Subcutaneous abdominal adipose tissue (tissue), 5 donors: ENCODE data around the gene LILRA6.
"Not testable (repeated sequence)": the region's sequence is repeated elsewhere in the genome, so short reads cannot be mapped to it uniquely, and the experiment has no call there.

Source experiments
- H3K27ac ChIP-seq: one replicate; pipeline ENCODE4 v1.7.0; 2013; ENCODE audit warnings: low read depth, mild to moderate bottlenecking, inconsistent platforms, low read length, moderate library complexity
- H3K27me3 ChIP-seq, 5 donors: one replicate each; pipeline ENCODE4 v1.7.0; 2013; ENCODE audit warnings: low read length in 5 of 5, inconsistent platforms in 1 of 5; ENCODE audit not compliant: control insufficient read depth in 5 of 5, insufficient read depth in 4 of 5
- H3K36me3 ChIP-seq, 5 donors: one replicate each; pipeline ENCODE4 v1.7.0; 2013; ENCODE audit warnings: low read length in 5 of 5; ENCODE audit not compliant: control insufficient read depth in 5 of 5, insufficient read depth in 5 of 5
- H3K4me1 ChIP-seq, 5 donors: one replicate each; pipeline ENCODE4 v1.7.0; 2013; ENCODE audit warnings: low read length in 5 of 5, mild to moderate bottlenecking in 3 of 5, moderate library complexity in 1 of 5; ENCODE audit not compliant: control insufficient read depth in 5 of 5, insufficient read depth in 5 of 5
- H3K4me3 ChIP-seq, 5 donors: one replicate each; pipeline ENCODE4 v1.7.0; 2013; ENCODE audit warnings: low read length in 5 of 5, low read depth in 1 of 5
- H3K9ac ChIP-seq, 5 donors: one replicate each; pipeline ENCODE4 v1.7.0; 2013; ENCODE audit warnings: low read length in 5 of 5, mild to moderate bottlenecking in 4 of 5, moderate library complexity in 3 of 5
- H3K9me3 ChIP-seq, 5 donors: one replicate each; pipeline ENCODE4 v1.7.0; 2013; ENCODE audit warnings: low read length in 5 of 5; ENCODE audit not compliant: control insufficient read depth in 5 of 5
- donor health status: healthy.
- donor health status: healthy.
- donor health status: healthy.
- donor health status: healthy.
- donor health status: healthy.

LILRA6 gene

GRCh38 chr19:54219702-54220101 lies 22.9 kb downstream of the LILRA6 start:
- H3K27ac ChIP-seq, H3K4me1 ChIP-seq, H3K27me3 ChIP-seq, H3K9ac ChIP-seq, H3K9me3 ChIP-seq, H3K4me3 ChIP-seq: not testable (repeated sequence)
- peaks cover 0 to 21% (median 6%) of the 10 kb centered on the region in 5 donors for H3K36me3 ChIP-seq

- Histone ChIP-seq H3K36me3 (peaks cover 0 to 21% (median 6%) of the 10 kb centered on the region in 5 donors), H3K4me3 (no peak overlapping the region), H3K9ac (no peak overlapping the region), H3K27ac (no peak overlapping the region), H3K27me3 (peaks cover 0 to 7% (median 4%) of the 10 kb centered on the region in 5 donors), H3K4me1 (peaks cover 0 to 4% (median 0%) of the 10 kb centered on the region in 5 donors), H3K9me3 (no peaks in the 10 kb centered on the region)
These were observed 23.5 kb downstream of the LILRA6 start for GRCh38 chr19:54218960-54219661.

- Histone ChIP-seq H3K27me3 (peaks cover 0 to 6% (median 2%) of the 10 kb centered on the region in 5 donors), H3K9ac (no peak overlapping the region), H3K27ac (no peak overlapping the region), H3K36me3 (peaks cover 0 to 21% (median 6%) of the 10 kb centered on the region in 5 donors), H3K4me1 (peaks cover 0 to 2% (median 0%) of the 10 kb centered on the region in 5 donors), H3K9me3 (no peaks in the 10 kb centered on the region), H3K4me3 (no peak overlapping the region)
These were observed 24.3 kb downstream of the LILRA6 start for GRCh38 chr19:54218259-54218658.

GRCh38 chr19:54217517-54218247 lies 24.9 kb downstream of the LILRA6 start:
- H3K4me1 ChIP-seq, H3K27ac ChIP-seq, H3K9me3 ChIP-seq, H3K4me3 ChIP-seq, H3K27me3 ChIP-seq, H3K9ac ChIP-seq: not testable (repeated sequence)
- H3K36me3 ChIP-seq, result peaks cover 0 to 21% (median 6%) of the 10 kb centered on the region in 5 donors

- H3K36me3 ChIP-seq, result peaks cover 0 to 21% (median 6%) of the 10 kb centered on the region in 5 donors
- no peaks in the 10 kb centered on the region for H3K4me1 ChIP-seq
- no peak overlapping the region for H3K27ac ChIP-seq
- H3K4me3 ChIP-seq, result no peak overlapping the region
- H3K9me3 ChIP-seq, result no peaks in the 10 kb centered on the region
- no peak overlapping the region for H3K9ac ChIP-seq
- H3K27me3 ChIP-seq, result no peaks in the 10 kb centered on the region
These were observed 25.7 kb downstream of the LILRA6 start for GRCh38 chr19:54216869-54217268.

GRCh38 chr19:54214734-54215133 lies 27.9 kb downstream of the LILRA6 start:
- H3K27ac ChIP-seq, H3K27me3 ChIP-seq, H3K9me3 ChIP-seq, H3K9ac ChIP-seq, H3K4me3 ChIP-seq: not testable (repeated sequence)
- Histone ChIP-seq H3K4me1 (peaks cover 0 to 14% (median 9%) of the 10 kb centered on the region in 5 donors), H3K36me3 (peaks cover 0 to 21% (median 6%) of the 10 kb centered on the region in 5 donors)

- not testable (repeated sequence) for H3K27me3 ChIP-seq, H3K4me3 ChIP-seq, H3K9ac ChIP-seq, H3K9me3 ChIP-seq, H3K27ac ChIP-seq
- Histone ChIP-seq H3K4me1 (peaks cover 0 to 19% (median 14%) of the 10 kb centered on the region in 5 donors), H3K36me3 (peaks cover 0 to 19% (median 6%) of the 10 kb centered on the region in 5 donors)
These were observed 28.4 kb downstream of the LILRA6 start for GRCh38 chr19:54214217-54214616.

- Histone ChIP-seq H3K9me3 (no peaks in the 10 kb centered on the region), H3K27ac (no peak overlapping the region), H3K4me3 (no peak overlapping the region), H3K36me3 (peaks cover 0 to 23% (median 22%) of the 10 kb centered on the region in 5 donors), H3K4me1 (peaks cover 3 to 47% (median 29%) of the 10 kb centered on the region in 5 donors), H3K27me3 (no peaks in the 10 kb centered on the region), H3K9ac (no peak overlapping the region)
These were observed 31.4 kb downstream of the LILRA6 start for GRCh38 chr19:54211235-54211634.

GRCh38 chr19:54209811-54210494 lies 32.6 kb downstream of the LILRA6 start:
- H3K4me1 ChIP-seq, result peaks cover 3 to 58% (median 39%) of the 10 kb centered on the region in 5 donors
- H3K27ac ChIP-seq, result no peak overlapping the region
- no peak overlapping the region for H3K4me3 ChIP-seq
- no peaks in the 10 kb centered on the region for H3K9me3 ChIP-seq
- H3K27me3 ChIP-seq, result no peaks in the 10 kb centered on the region
- peaks cover 3 to 36% (median 34%) of the 10 kb centered on the region in 5 donors for H3K36me3 ChIP-seq
- peak overlapping the region in 3 of 5 donors; percentile 2 to 31 (median 20) for H3K9ac ChIP-seq
